GM12801 (cell line): Measurements from ENCODE around the gene CACNA2D3.

ENCODE experiments used
- TF ChIP-seq, protein P1 (sequence below): IDR thresholded peaks from one replicate; pipeline ENCODE4 v1.5.1; 2011; ENCODE audit warnings: control low read depth; ENCODE audit not compliant: insufficient read length; ENCODE audit errors: extremely low read depth

CACNA2D3 gene

DNA sequence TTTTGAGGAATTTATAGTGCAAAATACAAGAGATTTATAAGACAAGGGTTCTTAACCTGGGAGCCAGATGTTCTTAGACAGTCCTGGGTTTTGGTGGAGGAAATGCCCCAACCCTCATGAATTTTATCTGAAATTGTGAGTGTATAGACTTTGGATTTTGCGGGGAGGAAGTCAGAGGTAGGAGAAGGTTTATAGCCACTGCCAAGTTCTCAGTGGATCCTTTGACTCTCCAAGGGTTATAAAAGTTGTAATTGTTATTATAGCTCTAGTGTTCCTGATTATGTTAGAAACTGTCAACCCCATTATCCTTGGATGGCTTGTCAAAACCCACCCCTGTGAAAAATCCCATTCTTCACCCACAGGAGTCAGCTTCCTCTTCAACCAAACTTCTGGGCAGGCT lies 621.9 kb downstream of the CACNA2D3 start:
- TF ChIP-seq, protein P1, sequence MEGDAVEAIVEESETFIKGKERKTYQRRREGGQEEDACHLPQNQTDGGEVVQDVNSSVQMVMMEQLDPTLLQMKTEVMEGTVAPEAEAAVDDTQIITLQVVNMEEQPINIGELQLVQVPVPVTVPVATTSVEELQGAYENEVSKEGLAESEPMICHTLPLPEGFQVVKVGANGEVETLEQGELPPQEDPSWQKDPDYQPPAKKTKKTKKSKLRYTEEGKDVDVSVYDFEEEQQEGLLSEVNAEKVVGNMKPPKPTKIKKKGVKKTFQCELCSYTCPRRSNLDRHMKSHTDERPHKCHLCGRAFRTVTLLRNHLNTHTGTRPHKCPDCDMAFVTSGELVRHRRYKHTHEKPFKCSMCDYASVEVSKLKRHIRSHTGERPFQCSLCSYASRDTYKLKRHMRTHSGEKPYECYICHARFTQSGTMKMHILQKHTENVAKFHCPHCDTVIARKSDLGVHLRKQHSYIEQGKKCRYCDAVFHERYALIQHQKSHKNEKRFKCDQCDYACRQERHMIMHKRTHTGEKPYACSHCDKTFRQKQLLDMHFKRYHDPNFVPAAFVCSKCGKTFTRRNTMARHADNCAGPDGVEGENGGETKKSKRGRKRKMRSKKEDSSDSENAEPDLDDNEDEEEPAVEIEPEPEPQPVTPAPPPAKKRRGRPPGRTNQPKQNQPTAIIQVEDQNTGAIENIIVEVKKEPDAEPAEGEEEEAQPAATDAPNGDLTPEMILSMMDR = no peak

DNA sequence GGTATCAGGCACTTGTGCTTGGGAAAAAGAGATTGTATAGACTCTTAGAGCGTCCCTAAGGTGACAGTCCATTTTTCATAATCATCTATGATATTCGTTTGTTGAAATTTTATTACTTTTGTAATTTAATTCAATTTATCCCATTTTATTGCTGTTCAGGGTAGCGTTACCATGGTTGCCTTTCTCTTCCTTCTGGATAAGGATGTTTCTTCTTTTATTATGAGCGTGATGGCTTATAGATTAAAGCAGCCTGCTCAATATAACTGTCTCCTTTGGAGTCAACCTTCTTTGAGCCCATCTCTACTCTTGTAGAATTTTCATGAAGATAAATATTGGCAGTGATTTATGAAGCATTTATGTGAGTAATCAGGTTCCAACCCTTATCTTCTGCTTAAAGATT lies 623.5 kb downstream of the CACNA2D3 start:
- TF ChIP-seq, protein P1 = no peak

DNA sequence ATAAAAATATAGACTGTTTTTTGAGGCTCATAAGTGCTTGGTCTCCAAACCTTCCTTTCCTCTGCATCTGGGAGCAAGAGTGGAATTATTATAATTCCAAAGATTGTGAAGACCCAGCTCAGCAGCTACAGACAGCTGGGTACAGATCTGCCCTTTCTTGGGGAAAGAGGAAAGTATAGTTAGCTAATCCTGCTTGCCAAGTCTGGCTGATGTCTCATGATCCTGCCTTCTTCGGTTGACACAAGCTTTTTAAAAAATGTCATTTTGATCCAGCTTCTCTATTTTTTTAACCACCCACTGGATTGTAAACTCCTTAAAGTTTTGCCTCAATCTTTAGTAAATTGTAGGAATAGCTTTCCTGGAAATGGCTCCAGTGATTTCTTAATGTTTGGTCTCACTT lies 624.4 kb downstream of the CACNA2D3 start:
- TF ChIP-seq, protein P1 = no peak

DNA sequence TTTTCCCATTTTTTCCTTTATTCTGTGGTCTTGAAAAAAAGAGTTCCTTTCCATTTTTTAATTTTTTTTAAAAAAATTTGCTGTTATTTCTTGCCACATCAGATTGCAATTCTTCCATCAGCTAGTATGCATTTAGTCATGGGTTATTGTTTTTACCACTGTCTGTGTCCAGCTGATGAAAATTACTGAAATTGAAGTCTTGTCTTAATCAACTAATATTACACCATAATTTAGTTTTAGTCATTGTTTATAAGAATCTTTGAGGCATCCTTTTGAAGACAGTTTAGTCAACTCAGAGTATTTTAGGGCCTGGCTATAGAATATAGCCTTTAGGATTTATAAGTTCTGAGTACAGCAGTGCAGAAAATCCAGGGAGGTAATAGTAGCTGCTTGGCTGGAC lies 633.4 kb downstream of the CACNA2D3 start:
- TF ChIP-seq, protein P1 = no peak

DNA sequence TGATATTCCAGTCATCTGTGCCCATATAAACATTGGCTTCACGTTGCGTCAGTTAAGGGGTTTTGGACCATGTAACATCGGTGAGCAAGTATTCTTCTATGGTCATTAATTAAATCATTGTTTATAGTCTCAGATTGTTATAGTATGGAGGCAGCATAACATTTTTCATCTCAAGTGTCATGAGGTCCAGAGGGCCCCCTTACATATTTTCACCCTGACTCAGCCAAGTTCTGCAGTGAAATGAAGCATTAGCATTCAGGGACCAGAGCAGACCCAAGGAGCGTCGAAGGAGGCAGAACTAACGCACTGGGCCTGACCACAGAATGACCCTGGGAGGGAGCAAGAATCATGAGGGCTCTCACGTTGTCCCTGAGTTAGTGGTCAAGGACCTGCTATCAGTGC lies 634.0 kb downstream of the CACNA2D3 start:
- TF ChIP-seq, protein P1 = no peak

DNA sequence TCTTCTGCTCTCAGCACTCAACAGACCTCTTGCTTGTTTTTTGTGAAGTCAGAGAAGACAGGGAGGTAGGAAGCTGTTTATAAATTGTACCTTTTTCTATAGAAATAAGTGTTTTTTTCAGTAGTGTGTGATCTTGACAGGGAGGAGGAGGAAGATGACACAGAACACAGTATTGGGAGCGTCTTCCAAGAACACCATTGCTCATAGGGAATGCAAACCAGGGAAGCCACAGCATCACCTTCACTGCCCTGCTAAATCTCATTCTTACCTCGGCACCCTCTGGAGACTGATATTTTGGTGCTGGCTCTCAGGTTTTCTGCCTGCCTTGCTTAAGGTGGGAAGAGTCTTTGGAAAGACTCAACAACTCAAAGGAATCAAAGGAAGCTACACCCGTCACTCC lies 636.1 kb downstream of the CACNA2D3 start:
- TF ChIP-seq, protein P1 = no peak

DNA sequence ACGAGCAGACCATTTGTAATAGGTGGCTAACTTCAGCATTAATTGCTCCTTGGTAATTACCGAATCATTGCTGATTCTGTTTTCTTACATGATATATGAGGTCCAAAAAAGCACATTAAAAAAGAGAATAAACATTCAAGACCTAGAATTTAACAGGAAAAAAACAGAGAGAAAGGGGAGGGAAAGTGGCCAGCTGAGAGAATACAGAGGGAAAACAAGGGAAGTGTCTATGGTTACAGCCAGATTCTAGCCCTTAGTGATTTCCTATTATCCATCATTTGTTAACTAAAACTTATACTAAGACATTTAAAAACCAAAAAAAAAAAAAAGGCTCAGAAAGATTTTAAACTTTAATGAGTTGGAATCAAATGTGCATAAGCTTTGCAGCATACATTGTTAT lies 636.8 kb downstream of the CACNA2D3 start:
- TF ChIP-seq, protein P1 = no peak

DNA sequence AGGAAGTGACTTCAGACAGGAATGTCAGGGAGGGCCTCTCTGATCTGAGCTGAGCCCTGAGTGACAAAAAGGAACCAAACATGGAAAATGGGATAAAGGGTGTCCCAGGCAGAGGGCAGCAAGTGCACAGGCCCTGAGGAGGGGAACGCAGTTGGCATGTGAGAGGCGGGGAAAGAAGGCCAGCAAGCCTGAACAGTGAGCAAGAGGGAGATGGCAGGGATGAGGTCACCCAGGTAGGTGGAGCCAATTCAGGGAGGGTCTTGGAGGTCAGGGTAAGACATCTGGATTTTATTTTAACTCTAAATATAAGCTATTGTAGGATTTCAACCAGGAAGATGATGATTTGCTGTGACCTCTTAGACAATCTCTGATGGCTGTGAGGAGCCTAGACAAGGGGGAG lies 637.8 kb downstream of the CACNA2D3 start:
- TF ChIP-seq, protein P1 = no peak
